Caco-2 (cell line): ENCODE measurements around the gene SEC24A. TPM values are rescaled to one million over a fixed set of nuclear protein-coding genes. Genes with fewer than 3 reads are reported as not detected.

ENCODE experiments used
- BruUV-seq: library from RNA; stranded (reverse); fragments of 400-500 nt; replicated peaks from 2 replicates; lab custom pipeline; 2021; lab: Mats Ljungman, UMichigan
- CTCF ChIA-PET: fragments of 300-600 bp; sonication (Branson Sonifier 250); formaldehyde crosslinking; loops from one replicate; lab custom pipeline; 2022; ENCODE audit warnings: antibody characterized with exemption; lab: Charles Lee
- POLR2A ChIA-PET: fragments of 300-600 bp; sonication (Branson Sonifier 250); formaldehyde crosslinking; loops from one replicate; lab custom pipeline; 2022; ENCODE audit warnings: antibody characterized with exemption; lab: Charles Lee
- DNase-seq, 2 experiments: peaks; one replicate each; pipeline versions ENCODE4 v3.0.0 to v3.0.0-alpha.2; 2020 to 2022
- H3K27me3 ChIP-seq: replicated peaks from 2 replicates; pipeline ENCODE4 v1.6.0; 2011; ENCODE audit warnings: low read length; ENCODE audit not compliant: control insufficient read depth, insufficient read depth
- H3K36me3 ChIP-seq: 2 replicates; pipeline ENCODE4 v1.5.1; 2011; ENCODE audit warnings: low read length; ENCODE audit not compliant: control insufficient read depth, insufficient read depth
- H3K4me1 ChIP-seq: fragments of 250-450 bp; sonication (Bioruptor Pico); 2 replicates; pipeline ENCODE4 v1.5.1; 2020; ENCODE audit warnings: mild to moderate bottlenecking
- H3K4me3 ChIP-seq: 2 replicates; pipeline ENCODE4 v1.5.1; 2011; ENCODE audit warnings: low read depth, mild to moderate bottlenecking, control low read depth, low read length
- H3K9me3 ChIP-seq: fragments of 250-450 bp; sonication (Bioruptor Pico); 2 replicates; pipeline ENCODE4 v1.5.1; 2020; ENCODE audit warnings: mild to moderate bottlenecking, moderate library complexity
- H3K27ac Mint-ChIP-seq: one replicate; pipeline ENCODE4 v1.8.0; 2022; ENCODE audit warnings: mixed read lengths; ENCODE audit not compliant: unreplicated experiment
- H3K27me3 Mint-ChIP-seq: one replicate; pipeline ENCODE4 v1.8.0; 2022; ENCODE audit warnings: mixed read lengths; ENCODE audit not compliant: insufficient read depth, unreplicated experiment
- H3K36me3 Mint-ChIP-seq: one replicate; pipeline ENCODE4 v1.8.0; 2022; ENCODE audit warnings: mild to moderate bottlenecking, mixed read lengths; ENCODE audit not compliant: insufficient read depth, unreplicated experiment
- H3K4me1 Mint-ChIP-seq: one replicate; pipeline ENCODE4 v1.8.0; 2022; ENCODE audit warnings: low read depth, mixed read lengths; ENCODE audit not compliant: unreplicated experiment
- H3K4me3 Mint-ChIP-seq: one replicate; pipeline ENCODE4 v1.8.0; 2022; ENCODE audit warnings: mild to moderate bottlenecking, moderate library complexity, mixed read lengths; ENCODE audit not compliant: unreplicated experiment
- H3K9me3 Mint-ChIP-seq: one replicate; pipeline ENCODE4 v1.8.0; 2022; ENCODE audit warnings: mixed read lengths; ENCODE audit not compliant: unreplicated experiment
- CTCF ChIP-seq, 2 experiments: fragments of 200-600 bp in 1 of 2; IDR thresholded peaks; 1 replicate in 1 of 2; 2 replicates in 1 of 2; pipeline versions ENCODE4 v1.5.1 to v1.8.0; 2011 to 2022; ENCODE audit warnings: antibody characterized with exemption in 1 of 2, control low read depth in 1 of 2, inconsistent platforms in 1 of 2, low read depth in 1 of 2, low read length in 1 of 2, mild to moderate bottlenecking in 1 of 2, moderate library complexity in 1 of 2; ENCODE audit not compliant: insufficient read depth in 1 of 2, severe bottlenecking in 1 of 2, unreplicated experiment in 1 of 2
- intact Hi-C: fragments of 100-400 bp; cut with micrococcal nuclease; formaldehyde crosslinking; loops from one replicate; pipeline ENCODE4 v1.10.0; 2022; ENCODE audit not compliant: unreplicated experiment
- total RNA-seq: library from RNA; stranded (reverse); gene quantifications from 2 replicates; pipeline ENCODE4 v1.2.3, GENCODE V29; 2022

The SEC24A gene
- total RNA-seq, 1 experiment from 2014 or later = 47.4 TPM

GRCh38 chr5:134611515-134611914 is 37.1 kb upstream of the SEC24A start:
- ChIA-PET CTCF (no interaction called here), POLR2A (no interaction called here)
- Histone ChIP-seq H3K36me3 (peaks cover 2% of the 10 kb centered on the region), H3K4me1 (peaks cover 13% of the 10 kb centered on the region), H3K27me3 (no peaks in the 10 kb centered on the region), H3K9me3 (no peaks in the 10 kb centered on the region), H3K4me3 (no peak overlapping the region)
- no peak for TF ChIP-seq CTCF (IDR thresholded peaks at IDR 0.05; ENCODE audit: insufficient read depth in 1 of 2, low read depth in 1 of 2, low read length in 1 of 2, severe bottlenecking in 1 of 2, unreplicated experiment in 1 of 2)
- intact Hi-C loops = no loop called here
- Mint-ChIP-seq H3K9me3 (no peaks in the 10 kb centered on the region), H3K27me3 (no peaks in the 10 kb centered on the region), H3K4me1 (peaks cover 16% of the 10 kb centered on the region), H3K4me3 (no peak overlapping the region), H3K27ac (no peak overlapping the region), H3K36me3 (peaks cover 76% of the 10 kb centered on the region)
- BruUV-seq = no TSS peak
- no peak for DNase-seq

- no peaks in the 10 kb centered on the region for H3K27me3 Mint-ChIP-seq
- H3K9me3 Mint-ChIP-seq = no peaks in the 10 kb centered on the region
- H3K4me1 Mint-ChIP-seq = peaks cover 2% of the 10 kb centered on the region
- H3K4me3 Mint-ChIP-seq = no peak overlapping the region
- no peak overlapping the region for H3K27ac Mint-ChIP-seq
- no peaks in the 10 kb centered on the region for H3K9me3 ChIP-seq
- peaks cover 2% of the 10 kb centered on the region for H3K36me3 ChIP-seq
- no TSS peak for BruUV-seq
- no peak overlapping the region for H3K4me3 ChIP-seq
- peaks cover 68% of the 10 kb centered on the region for H3K36me3 Mint-ChIP-seq
- ChIA-PET POLR2A (no interaction called here), CTCF (no interaction called here)
- peaks cover 6% of the 10 kb centered on the region for H3K4me1 ChIP-seq
- no peaks in the 10 kb centered on the region for H3K27me3 ChIP-seq
- no peak for DNase-seq
- intact Hi-C loops = no loop called here
- TF ChIP-seq CTCF (IDR thresholded peaks at IDR 0.05; ENCODE audit: insufficient read depth in 1 of 2, low read depth in 1 of 2, low read length in 1 of 2, severe bottlenecking in 1 of 2, unreplicated experiment in 1 of 2) = no peak
These were observed 34.0 kb upstream of the SEC24A start for GRCh38 chr5:134614450-134615085.

- H3K9me3 Mint-ChIP-seq = no peaks in the 10 kb centered on the region
- H3K4me3 ChIP-seq = no peak overlapping the region
- peaks cover 2% of the 10 kb centered on the region for H3K36me3 ChIP-seq
- peaks cover 18% of the 10 kb centered on the region for H3K4me1 ChIP-seq
- no peak overlapping the region for H3K27ac Mint-ChIP-seq
- TF ChIP-seq CTCF (IDR thresholded peaks at IDR 0.05; ENCODE audit: insufficient read depth in 1 of 2, low read depth in 1 of 2, low read length in 1 of 2, severe bottlenecking in 1 of 2, unreplicated experiment in 1 of 2) = no peak
- no peaks in the 10 kb centered on the region for H3K27me3 Mint-ChIP-seq
- peaks cover 12% of the 10 kb centered on the region for H3K4me1 Mint-ChIP-seq
- no peak overlapping the region for H3K4me3 Mint-ChIP-seq
- intact Hi-C loops = no loop called here
- ChIA-PET POLR2A (no interaction called here), CTCF (no interaction called here)
- H3K27me3 ChIP-seq = no peaks in the 10 kb centered on the region
- DNase-seq = no peak
- H3K9me3 ChIP-seq = no peaks in the 10 kb centered on the region
- H3K36me3 Mint-ChIP-seq = peaks cover 56% of the 10 kb centered on the region
- no TSS peak for BruUV-seq
These were observed 28.0 kb upstream of the SEC24A start for GRCh38 chr5:134620634-134621033.
